Subcutaneous abdominal adipose tissue (tissue), 5 donors: ENCODE measurements around the gene CBX6.

Experiments used
- H3K27ac ChIP-seq: one replicate; pipeline ENCODE4 v1.7.0; 2013; ENCODE audit warnings: low read depth, mild to moderate bottlenecking, inconsistent platforms, low read length, moderate library complexity
- H3K27me3 ChIP-seq, 5 donors: one replicate each; pipeline ENCODE4 v1.7.0; 2013; ENCODE audit warnings: low read length in 5 of 5, inconsistent platforms in 1 of 5; ENCODE audit not compliant: control insufficient read depth in 5 of 5, insufficient read depth in 4 of 5
- H3K36me3 ChIP-seq, 5 donors: one replicate each; pipeline ENCODE4 v1.7.0; 2013; ENCODE audit warnings: low read length in 5 of 5; ENCODE audit not compliant: control insufficient read depth in 5 of 5, insufficient read depth in 5 of 5
- H3K4me1 ChIP-seq, 5 donors: one replicate each; pipeline ENCODE4 v1.7.0; 2013; ENCODE audit warnings: low read length in 5 of 5, mild to moderate bottlenecking in 3 of 5, moderate library complexity in 1 of 5; ENCODE audit not compliant: control insufficient read depth in 5 of 5, insufficient read depth in 5 of 5
- H3K4me3 ChIP-seq, 5 donors: one replicate each; pipeline ENCODE4 v1.7.0; 2013; ENCODE audit warnings: low read length in 5 of 5, low read depth in 1 of 5
- H3K9ac ChIP-seq, 5 donors: one replicate each; pipeline ENCODE4 v1.7.0; 2013; ENCODE audit warnings: low read length in 5 of 5, mild to moderate bottlenecking in 4 of 5, moderate library complexity in 3 of 5
- H3K9me3 ChIP-seq, 5 donors: one replicate each; pipeline ENCODE4 v1.7.0; 2013; ENCODE audit warnings: low read length in 5 of 5; ENCODE audit not compliant: control insufficient read depth in 5 of 5
- donor health status: healthy.
- donor health status: healthy.
- donor health status: healthy.
- donor health status: healthy.
- donor health status: healthy.

The CBX6 gene

GRCh38 chr22:38850941-38851849 lies 20.8 kb downstream of the CBX6 start:
- H3K27ac ChIP-seq: no peak overlapping the region
- peaks cover 0 to 3% (median 0%) of the 10 kb centered on the region in 5 donors for H3K4me1 ChIP-seq
- peaks cover 20 to 43% (median 26%) of the 10 kb centered on the region in 5 donors for H3K27me3 ChIP-seq
- no peak overlapping the region for H3K4me3 ChIP-seq
- H3K36me3 ChIP-seq: no peaks in the 10 kb centered on the region
- H3K9me3 ChIP-seq: no peaks in the 10 kb centered on the region
- no peak overlapping the region for H3K9ac ChIP-seq

- no peak overlapping the region for H3K27ac ChIP-seq
- H3K4me1 ChIP-seq: no peaks in the 10 kb centered on the region
- H3K9ac ChIP-seq: no peak overlapping the region
- no peaks in the 10 kb centered on the region for H3K36me3 ChIP-seq
- H3K4me3 ChIP-seq: no peak overlapping the region
- peaks cover 20 to 43% (median 27%) of the 10 kb centered on the region in 5 donors for H3K27me3 ChIP-seq
- no peaks in the 10 kb centered on the region for H3K9me3 ChIP-seq
Observed at GRCh38 chr22:38850399-38850798, 21.6 kb downstream of the CBX6 start.

- no peak overlapping the region for H3K27ac ChIP-seq
- H3K9me3 ChIP-seq: no peaks in the 10 kb centered on the region
- H3K9ac ChIP-seq: no peak overlapping the region
- no peaks in the 10 kb centered on the region for H3K4me1 ChIP-seq
- H3K36me3 ChIP-seq: no peaks in the 10 kb centered on the region
- peaks cover 20 to 43% (median 28%) of the 10 kb centered on the region in 5 donors for H3K27me3 ChIP-seq
- H3K4me3 ChIP-seq: no peak overlapping the region
Observed at GRCh38 chr22:38849811-38850210, 22.2 kb downstream of the CBX6 start.

- Histone ChIP-seq H3K4me1 (peaks cover 0 to 16% (median 11%) of the 10 kb centered on the region in 5 donors), H3K4me3 (no peak overlapping the region), H3K27ac (no peak overlapping the region), H3K9me3 (no peaks in the 10 kb centered on the region), H3K9ac (no peak overlapping the region), H3K36me3 (no peaks in the 10 kb centered on the region), H3K27me3 (peaks cover 25 to 49% (median 38%) of the 10 kb centered on the region in 5 donors)
Observed at GRCh38 chr22:38846412-38846811, 25.6 kb downstream of the CBX6 start.

GRCh38 chr22:38845004-38845740 lies 26.8 kb downstream of the CBX6 start:
- Histone ChIP-seq H3K27me3 (peaks cover 14 to 51% (median 39%) of the 10 kb centered on the region in 5 donors), H3K9me3 (no peaks in the 10 kb centered on the region), H3K9ac (no peak overlapping the region), H3K4me1 (peaks cover 0 to 16% (median 11%) of the 10 kb centered on the region in 5 donors), H3K27ac (no peak overlapping the region), H3K36me3 (no peaks in the 10 kb centered on the region), H3K4me3 (no peak overlapping the region)

GRCh38 chr22:38844315-38845003 lies 27.6 kb downstream of the CBX6 start:
- Histone ChIP-seq H3K4me1 (peaks cover 0 to 16% (median 11%) of the 10 kb centered on the region in 5 donors), H3K27ac (no peak overlapping the region), H3K4me3 (peak overlapping the region in 1 of 5 donors; percentile 26), H3K27me3 (peaks cover 12 to 49% (median 38%) of the 10 kb centered on the region in 5 donors), H3K36me3 (no peaks in the 10 kb centered on the region), H3K9me3 (no peaks in the 10 kb centered on the region), H3K9ac (no peak overlapping the region)

- Histone ChIP-seq H3K27ac (no peak within 1 kb of the TSS), H3K4me1 (peaks cover 0 to 16% (median 11%) of the 10 kb centered on the region in 5 donors), H3K36me3 (no peaks in the 10 kb centered on the region), H3K9me3 (no peaks in the 10 kb centered on the region), H3K9ac (peak within 1 kb of the TSS in 1 of 5 donors; percentile 39), H3K27me3 (peaks cover 7 to 45% (median 33%) of the 10 kb centered on the region in 5 donors), H3K4me3 (peak within 1 kb of the TSS in 4 of 5 donors; percentile 53 to 66 (median 56))
Observed at GRCh38 chr22:38843657-38844314, 28.2 kb downstream of the CBX6 start, which contains the start of gene NPTXR. Gene NPTXR (minus strand): TSS chr22:38844028.

GRCh38 chr22:38843201-38843656 lies 28.8 kb downstream of the CBX6 start:
- H3K9ac ChIP-seq: peak overlapping the region in 1 of 5 donors; percentile 39
- H3K36me3 ChIP-seq: no peaks in the 10 kb centered on the region
- H3K9me3 ChIP-seq: no peaks in the 10 kb centered on the region
- H3K4me3 ChIP-seq: peak overlapping the region in 4 of 5 donors; percentile 53 to 66 (median 56)
- peaks cover 0 to 16% (median 11%) of the 10 kb centered on the region in 5 donors for H3K4me1 ChIP-seq
- H3K27me3 ChIP-seq: peaks cover 5 to 42% (median 32%) of the 10 kb centered on the region in 5 donors
- no peak overlapping the region for H3K27ac ChIP-seq

- H3K36me3 ChIP-seq: no peaks in the 10 kb centered on the region
- no peaks in the 10 kb centered on the region for H3K9me3 ChIP-seq
- H3K4me1 ChIP-seq: peaks cover 0 to 16% (median 11%) of the 10 kb centered on the region in 5 donors
- no peak overlapping the region for H3K27ac ChIP-seq
- peaks cover 5 to 42% (median 28%) of the 10 kb centered on the region in 5 donors for H3K27me3 ChIP-seq
- peak overlapping the region in 1 of 5 donors; percentile 39 for H3K9ac ChIP-seq
- H3K4me3 ChIP-seq: peak overlapping the region in 4 of 5 donors; percentile 11 to 66 (median 56)
Observed at GRCh38 chr22:38842512-38843200, 29.4 kb downstream of the CBX6 start.
